GM19397 (cell line): ENCODE measurements around the gene PUS1.

Source experiments
- ATAC-seq: cut with Tn5 transposase; IDR thresholded peaks from one replicate; pipeline ENCODE4 v1.9.1; 2021; ENCODE audit warnings: mild to moderate bottlenecking, moderate library complexity; ENCODE audit not compliant: unreplicated experiment

Gene PUS1

DNA sequence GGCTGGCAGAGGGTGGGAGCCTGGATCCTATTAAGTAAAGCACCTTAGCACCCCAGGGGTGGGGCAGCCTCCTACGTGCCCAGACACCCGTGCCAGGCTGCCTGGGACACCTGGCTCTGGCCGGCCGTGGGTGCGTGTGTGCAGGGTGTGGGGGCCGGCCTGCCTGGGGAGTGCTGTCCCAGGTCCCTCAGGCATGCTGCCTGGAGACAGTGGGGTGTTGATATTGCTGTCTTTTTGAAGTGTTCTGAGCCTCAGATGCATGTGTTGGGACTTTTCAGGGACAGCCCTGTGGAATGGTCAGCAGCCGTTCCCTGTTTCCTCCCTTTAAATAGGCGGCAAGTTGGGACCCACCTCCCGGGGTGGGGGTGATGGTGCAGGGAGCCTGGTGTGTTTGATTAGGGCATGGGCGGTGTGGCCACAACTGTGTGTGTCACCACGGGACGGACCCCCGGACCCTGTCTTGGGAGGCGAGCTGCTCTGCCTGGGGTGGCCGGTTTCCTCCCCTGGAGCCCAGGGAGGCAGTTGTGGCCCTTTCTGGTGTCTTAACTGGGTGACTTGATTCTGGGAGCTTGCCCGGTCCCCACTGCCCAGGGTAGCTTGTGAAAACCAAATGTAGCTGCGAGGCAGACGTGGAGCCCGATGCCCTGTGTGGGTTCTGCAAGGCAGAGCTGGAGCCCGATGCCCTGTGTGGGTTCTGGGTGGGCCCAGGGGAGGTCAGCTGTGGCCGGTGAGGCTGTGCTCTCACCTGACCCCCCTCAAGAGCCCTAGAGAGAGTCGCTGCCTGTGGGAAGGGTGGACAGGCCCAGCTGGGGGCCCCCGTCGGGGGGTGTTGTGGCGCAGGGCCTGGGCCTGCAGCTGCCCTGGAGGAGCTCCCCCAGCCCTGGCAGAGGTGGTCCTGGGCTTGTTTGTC, 26.5 kb upstream of the PUS1 start:
- no peak for ATAC-seq

DNA sequence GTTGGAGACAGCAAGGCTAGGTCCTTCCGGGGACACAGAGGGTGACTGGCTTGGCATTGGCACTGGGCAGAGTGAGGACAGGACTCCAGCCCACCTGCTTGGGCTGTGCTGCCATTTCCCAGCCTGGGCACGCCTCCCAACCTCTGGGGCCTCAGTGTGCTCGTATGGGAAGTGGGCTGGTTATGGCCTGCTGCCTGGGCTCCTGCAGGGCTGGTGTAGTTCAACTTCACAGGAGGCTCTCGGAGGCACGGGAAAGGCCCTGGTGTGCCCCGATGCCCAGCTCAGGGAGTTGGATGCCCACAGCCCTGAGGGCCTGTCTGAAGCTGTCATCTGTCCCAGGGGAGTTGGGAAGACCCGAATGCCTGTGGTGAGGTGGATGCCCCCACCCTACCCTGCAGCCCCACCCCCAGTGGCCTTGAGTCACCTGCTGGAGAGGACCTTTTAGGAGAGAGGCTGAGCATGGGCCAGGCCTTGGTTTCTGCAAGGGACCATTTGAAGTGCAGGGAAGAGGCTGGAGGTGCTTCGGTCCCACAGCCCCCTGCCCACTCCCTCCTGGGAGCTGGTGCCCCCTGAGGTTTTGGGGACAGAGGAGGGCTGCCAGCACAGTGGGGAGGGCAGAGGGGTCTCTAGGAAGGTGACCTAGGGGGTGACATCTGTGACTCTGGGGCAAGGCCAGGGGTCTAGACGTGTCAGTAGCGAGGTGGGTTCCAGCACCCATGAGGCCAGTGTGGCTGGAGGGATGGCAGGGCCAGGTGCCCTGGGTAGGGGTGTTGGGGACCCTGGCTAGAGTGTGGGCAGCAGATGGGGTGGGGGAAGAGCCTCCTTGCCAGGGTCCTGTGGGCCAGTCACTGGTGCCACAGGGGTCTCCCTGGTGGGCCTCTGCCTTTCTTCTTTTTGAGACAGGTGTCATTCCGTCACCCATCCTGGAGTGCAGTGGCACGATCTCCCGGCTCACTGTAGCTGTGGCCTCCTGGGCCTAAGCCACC, 25.5 kb upstream of the PUS1 start:
- no peak for ATAC-seq

DNA sequence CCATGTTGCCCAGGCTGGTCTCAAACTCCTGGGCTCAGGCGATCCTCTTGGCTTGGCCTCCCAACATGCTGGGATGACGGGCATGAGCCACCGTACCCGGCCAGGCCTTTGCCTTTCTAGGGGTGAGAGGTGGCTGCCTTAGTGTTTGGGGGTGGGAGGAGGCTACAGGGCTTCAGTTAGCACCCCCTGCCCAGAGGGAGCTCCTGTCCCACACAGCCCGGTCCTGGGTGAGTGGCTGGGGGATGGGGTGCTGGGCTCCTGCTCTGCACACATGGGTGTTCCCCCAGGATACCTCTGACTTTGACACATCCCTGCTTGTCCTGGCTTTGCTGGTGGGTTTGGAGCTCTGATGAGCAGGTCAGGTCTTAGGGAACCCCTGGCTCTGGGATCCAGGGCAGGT, 24.7 kb upstream of the PUS1 start:
- ATAC-seq, result no peak

DNA sequence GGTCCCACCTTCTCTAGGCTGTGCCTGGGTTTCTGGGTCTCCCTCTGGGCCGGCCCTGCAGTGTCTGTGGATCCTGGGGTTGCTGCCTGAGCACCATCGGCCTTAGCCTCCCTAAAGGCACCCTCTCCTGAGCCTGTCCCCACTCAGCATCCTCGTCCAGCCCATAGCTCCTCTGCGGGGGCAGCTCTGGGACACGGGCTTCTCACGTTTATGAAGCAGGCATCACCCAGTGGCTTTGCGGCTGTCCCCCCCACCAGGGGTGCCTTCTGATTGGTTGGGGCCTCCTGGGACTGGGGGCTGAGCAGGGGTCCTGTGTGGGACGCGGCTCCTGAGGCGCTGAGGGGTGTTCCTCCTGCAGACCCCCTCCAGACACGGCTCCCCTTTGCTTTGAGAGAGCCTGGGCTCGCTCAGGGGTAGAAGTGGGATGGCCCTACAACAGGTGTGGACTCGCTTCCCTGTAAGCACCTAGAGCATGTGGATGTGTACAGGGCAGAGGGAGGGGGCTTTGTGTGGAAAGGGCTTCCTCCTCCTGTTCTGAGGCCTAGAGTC, 23.9 kb upstream of the PUS1 start:
- ATAC-seq, result no peak

DNA sequence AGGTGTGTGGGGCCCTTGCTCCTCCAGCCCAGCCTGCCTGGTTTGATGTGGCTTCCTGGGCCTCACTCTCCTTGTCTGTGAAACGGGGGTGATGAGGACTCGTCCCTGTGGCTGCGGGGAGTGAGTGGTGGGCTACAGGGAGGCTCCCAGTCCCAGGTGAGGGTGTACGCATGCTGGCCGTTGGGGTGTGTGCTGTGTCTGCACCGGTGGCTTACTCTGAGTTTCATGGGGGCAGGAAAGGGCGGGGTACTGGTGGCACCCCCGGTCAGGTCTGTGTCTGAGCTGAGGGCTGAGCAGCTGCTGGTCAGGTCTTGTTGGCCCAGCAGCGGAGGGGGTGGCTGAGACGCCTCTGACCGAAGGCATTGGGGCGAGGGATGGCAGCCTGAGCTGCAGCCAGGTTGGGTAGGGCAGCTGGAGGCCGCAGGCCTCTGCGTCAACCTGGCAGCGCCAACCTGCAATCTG, 23.4 kb upstream of the PUS1 start:
- no peak for ATAC-seq

DNA sequence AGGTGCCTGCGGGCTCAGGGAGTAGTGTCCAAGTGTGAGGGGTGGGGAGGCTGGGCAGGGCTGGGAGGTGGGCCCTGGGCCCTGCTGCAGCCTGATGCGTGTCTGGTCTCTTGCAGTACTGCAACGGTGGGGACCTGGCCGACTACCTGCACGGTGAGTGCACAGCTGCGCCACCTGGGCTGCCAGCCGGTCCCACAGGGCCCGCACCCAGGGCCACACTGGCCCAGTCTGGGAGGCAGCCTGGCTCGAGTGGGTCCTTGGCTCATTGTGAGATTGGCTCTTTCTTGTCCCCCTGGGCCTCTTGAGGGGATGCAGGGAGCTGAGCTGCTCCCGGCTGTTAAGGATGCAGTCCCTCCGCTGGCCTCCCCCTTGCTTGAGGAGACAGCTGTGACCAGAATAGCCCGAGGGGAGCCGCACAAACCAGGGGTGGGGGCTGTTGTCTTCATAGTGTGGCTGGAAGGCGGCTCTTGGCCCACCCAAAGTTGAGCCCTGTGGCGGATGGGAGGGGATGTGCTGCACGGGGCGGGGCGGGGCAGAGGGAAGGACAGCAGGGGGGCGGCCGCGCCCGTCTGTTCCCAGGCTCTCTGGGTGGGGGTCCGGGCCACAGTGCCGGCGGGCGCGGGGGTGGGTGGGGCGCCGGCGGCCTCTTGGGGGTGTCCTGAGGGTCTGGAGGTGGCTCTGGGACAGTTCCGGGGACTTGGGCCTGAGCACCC, 21.5 kb upstream of the PUS1 start:
- no peak for ATAC-seq

DNA sequence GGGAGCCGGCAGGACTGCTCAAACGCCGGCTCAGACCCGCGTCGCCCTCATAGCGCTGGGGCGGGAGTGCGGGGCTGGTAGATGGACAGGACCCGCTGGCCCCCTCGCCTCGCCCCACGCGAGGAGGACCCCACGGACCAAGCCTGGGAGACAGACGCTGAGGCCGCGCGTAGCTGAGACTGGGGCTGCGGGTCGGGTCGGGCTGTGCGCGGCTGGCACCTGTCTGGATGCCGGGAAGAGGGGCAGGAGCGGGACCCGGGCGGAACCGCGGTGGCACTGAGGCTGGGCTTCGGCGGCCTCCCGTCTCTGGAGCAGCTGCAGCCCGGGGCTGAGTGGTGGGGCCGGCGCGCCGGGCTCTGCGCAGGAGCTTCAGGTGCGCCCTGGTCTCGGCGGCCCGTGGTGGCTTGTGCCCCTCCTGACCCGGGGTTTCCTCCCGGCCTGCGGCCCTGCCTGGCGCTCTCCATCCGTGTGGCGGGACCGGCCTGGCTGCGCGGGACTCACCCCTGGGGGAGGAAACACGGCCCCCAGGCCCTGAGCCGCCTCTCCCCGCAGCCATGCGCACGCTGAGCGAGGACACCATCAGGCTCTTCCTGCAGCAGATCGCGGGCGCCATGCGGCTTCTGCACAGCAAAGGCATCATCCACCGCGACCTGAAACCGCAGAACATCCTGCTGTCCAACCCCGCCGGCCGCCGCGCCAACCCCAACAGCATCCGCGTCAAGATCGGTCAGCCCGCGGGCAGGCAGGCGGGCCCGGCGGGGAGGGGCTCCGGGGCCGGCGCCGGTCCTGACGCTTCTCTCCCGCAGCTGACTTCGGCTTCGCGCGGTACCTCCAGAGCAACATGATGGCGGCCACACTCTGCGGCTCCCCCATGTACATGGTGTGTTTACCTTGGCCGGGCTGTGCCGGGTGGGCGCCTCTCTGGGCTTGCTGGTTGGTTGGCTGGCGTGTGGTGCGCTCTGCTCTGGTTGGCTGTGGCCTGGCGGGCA, 20.7 kb upstream of the PUS1 start:
- no peak for ATAC-seq

DNA sequence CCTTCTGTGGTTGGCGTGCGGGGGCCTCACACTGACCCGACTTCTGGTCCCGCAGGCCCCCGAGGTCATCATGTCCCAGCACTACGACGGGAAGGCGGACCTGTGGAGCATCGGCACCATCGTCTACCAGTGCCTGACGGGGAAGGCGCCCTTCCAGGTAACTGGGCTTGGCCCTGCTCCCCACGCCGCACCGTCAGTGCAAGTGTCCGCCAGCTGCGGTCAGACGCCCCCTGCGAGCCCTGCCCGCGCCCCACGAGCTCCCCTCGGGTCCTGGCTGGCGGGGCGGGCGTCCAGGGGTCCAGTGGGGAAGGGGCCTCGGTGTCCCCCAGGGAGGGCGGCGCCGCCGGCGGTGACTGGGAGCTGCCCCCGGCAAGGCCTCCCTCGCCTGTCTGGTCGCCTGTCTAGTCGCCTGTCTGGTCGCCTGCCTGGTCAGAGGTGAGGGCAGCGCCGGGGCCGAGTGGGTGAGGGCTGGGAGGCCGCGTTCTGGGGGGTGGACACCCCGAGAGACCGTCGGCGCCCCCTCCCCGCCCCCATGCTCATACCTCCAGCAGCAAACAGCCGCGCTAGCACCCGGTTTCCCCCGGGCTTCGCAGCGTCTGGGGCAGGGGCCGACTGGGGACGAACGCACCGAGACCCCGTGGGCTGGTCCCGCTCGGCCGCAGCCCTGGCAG, 19.9 kb upstream of the PUS1 start:
- no peak for ATAC-seq

DNA sequence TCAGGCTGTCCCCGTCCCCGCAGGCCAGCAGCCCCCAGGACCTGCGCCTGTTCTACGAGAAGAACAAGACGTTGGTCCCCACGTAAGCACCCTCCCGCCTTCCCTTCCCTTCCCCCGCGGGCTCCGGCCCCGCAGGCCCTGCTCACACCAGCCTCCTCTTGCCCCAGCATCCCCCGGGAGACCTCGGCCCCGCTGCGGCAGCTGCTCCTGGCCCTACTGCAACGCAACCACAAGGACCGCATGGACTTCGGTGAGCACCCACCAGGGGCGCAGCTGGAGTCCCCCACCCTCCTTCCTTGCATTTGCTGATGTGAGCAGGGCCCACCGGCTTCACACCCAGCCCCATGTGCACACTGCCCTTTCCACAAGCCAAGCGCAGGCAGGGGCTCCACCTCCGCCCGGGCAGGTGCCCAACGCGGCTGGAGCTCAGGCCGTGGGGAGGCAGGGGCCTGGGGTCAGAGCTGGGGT, 19.3 kb upstream of the PUS1 start:
- no peak for ATAC-seq

DNA sequence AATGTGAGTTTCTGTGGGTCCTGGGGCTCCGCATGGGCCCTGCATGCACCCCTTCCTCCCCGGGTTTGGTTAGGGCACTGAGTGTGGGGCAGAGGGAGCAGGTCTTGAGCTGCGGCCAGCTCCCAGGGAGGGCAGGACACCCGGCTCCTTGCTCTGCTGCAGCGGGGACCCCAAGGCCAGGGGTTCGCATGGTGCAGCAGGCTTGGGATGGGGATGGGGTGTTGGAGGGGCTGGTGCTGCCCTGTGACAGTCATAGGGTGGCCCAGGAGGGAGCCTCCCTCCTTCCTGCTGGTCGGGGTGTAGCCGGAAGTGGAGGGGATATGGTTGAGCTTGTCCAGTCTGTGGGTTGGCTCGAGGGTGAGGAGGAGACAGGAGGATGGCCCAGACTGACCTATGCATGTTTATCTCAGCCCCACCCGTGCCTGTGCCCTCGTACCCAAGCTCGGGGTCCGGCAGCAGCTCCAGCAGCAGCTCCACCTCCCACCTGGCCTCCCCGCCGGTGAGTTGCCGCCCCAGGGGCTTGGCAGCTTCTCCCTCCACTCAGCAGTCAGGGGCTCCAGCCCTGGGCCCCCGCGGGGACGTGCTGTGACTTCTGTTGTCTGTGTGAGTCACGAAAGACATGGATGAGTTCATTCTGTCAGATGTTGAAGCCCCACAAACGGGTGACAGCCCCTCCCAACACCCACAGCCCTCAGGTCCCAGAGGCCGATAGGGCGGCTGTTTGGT, 18.6 kb upstream of the PUS1 start:
- no peak for ATAC-seq

DNA sequence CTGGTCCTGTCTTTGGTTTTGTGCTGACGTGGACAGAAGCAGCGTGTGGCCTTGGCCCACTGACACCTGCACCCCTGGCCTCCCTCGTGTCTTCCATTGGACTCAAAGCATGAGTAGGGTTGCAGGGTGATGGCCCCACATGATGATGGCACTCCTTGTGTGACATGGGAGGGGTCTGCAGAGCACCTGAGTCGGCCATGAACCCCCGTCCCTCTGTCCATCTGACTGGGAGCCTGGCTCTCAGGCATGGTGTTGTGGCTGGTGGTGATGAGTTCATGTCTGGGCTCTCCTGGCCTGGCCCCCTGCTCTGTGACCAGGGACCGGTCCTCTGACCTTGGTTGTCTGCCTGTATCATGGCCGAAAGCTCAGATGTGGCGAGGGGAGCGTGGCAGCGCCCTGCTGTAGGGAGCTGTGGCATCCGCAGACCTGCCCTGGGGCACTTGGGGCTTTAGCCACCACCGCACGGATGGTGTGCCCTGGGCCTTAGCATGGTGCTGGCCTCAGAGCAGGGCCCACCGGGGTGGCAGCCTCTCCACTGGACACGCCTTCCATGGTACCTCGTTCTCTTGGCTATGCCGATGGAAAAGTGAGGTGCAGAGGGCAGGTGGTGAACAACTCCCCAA, 17.9 kb upstream of the PUS1 start:
- no peak for ATAC-seq

DNA sequence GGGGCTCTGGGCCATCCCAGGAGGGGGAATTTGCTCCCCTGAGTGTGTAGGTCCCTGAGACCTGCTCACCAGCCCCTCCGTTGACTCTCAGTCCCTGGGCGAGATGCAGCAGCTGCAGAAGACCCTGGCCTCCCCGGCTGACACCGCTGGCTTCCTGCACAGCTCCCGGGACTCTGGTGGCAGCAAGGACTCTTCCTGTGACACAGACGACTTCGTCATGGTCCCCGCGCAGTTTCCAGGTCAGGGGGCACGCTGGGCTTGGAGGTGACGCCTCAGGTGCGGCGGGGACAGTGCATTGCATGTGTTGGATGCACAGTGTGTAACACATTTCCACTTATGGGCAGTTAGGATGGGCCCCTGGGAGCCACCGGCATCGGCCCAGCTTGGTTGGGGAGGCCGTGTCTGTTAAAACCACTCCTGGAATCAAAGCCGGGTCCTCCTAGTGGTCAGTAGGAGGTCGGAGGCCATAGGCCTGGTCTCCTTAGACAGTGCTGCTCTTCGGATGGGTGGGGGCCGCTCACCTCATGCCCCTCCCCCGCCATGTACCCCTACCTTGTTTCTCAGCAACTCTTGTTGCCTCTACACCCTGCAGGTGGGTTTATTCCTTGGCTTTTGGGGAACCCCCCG, 17.1 kb upstream of the PUS1 start:
- ATAC-seq, result no peak

DNA sequence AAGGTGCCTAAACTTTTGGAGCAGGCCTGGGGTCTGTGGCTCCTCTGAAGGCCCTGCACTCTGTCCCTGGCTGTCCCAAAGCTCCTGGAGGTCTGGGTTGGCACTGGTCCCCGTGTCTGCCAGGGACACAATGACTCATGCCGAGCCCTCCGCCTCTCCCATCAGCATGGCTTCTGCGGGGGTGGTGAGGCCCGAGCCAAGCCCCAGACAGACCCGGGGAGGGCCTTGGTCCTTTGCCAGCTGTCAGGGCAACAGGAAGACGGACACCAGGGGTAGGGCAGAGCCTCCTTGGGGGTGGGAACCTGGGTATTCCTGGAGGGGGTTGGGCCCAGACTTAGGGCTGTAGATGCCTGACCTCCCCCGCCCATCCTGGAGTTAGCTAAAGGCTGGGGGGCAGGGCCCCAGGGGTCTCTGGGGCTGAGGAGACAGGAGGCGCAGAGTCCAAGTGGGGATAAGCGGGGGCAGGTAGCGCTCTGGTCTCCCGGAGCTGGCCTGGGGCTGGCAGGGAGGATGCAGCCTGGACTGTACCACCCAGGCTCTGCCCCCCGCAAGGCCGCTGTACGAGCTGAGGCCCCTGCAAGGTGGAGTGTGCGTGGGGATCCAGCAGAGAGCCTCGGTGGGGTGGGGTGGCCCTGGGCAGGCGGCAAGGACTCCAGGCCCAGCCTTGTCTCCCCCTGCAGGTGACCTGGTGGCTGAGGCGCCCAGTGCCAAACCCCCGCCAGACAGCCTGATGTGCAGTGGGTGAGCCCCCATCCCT, 16.4 kb upstream of the PUS1 start:
- no peak for ATAC-seq

DNA sequence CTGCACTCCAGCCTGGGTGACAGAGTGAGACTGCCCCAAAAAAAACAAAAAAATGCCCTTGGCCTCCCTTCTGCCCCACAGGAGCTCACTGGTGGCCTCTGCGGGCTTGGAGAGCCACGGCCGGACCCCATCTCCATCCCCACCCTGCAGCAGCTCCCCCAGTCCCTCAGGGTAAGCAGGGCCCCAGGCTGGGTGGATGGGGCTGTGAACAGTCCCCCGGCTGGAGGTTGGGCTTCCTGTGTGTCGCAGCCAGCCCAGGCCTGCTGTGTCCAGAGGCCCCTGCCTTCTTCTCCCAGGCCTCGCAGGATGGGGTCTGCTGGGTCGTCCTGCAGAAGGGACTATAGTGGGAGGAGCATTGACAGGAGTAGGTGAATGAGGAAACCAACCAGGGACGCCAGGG, 15.4 kb upstream of the PUS1 start:
- ATAC-seq, result no peak

DNA sequence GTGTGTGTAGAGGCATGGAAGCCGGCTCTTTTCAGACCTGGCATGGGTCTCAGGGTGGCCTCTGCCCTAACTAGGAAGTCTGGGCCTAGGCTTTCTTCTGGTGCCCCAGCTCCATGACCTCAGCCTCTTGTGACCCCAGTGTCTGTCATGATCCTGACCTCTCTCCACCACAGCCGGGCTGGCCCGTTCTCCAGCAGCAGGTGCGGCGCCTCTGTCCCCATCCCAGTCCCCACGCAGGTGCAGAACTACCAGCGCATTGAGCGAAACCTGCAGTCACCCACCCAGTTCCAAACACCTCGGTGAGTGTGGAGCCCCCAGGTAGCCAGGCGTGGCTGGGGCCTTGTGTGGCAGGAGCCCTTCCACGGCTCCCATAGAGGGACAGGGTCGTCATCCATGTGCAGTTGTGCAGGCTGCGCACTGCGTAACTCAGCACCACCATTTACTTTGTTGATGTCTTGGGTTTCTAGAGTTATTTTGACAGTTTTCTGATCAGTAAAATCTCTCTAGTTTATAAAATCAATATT, 14.8 kb upstream of the PUS1 start:
- no peak for ATAC-seq

DNA sequence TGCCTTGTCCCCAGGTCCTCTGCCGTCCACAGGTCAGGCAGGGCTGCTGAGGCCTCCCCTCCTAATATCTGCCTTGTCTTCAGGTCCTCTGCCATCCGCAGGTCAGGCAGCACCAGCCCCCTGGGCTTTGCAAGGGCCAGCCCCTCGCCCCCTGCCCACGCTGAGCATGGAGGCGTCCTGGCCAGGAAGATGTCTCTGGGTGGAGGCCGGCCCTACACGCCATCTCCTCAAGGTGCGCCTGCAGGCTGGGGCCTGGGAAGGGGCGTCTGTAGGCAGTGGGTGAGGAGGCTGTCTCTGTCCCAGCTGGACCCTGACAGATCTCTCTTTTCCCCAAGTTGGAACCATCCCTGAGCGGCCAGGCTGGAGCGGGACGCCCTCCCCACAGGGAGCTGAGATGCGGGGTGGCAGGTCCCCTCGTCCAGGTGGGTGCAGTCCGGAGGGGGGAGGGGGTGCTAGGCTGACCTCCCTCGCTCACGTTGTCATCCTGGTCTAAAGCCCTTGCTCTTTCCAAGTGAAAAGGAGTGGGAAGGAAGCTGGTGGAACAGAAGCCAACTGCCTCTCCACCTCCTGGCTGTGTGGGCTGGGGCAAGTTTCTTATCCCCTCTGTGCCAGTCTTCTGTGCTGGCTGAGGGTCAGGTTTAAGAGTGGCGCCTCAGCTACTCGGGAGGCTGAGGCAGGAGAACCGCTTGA, 13.9 kb upstream of the PUS1 start:
- ATAC-seq, result no peak
